Melanocyte of skin (primary cell): ENCODE measurements around the gene RAD51AP2. TPM values are rescaled to one million over a fixed set of nuclear protein-coding genes. Genes with fewer than 3 reads are reported as not detected.

Experiments used
- total RNA-seq, 2 donors: library from RNA; depleted of rRNA; stranded (reverse); fragments of >200 nt; gene quantifications; 2 replicates each; pipeline ENCODE4 v1.2.3, GENCODE V29; 2012

RAD51AP2 gene
- total RNA-seq = not detected

DNA sequence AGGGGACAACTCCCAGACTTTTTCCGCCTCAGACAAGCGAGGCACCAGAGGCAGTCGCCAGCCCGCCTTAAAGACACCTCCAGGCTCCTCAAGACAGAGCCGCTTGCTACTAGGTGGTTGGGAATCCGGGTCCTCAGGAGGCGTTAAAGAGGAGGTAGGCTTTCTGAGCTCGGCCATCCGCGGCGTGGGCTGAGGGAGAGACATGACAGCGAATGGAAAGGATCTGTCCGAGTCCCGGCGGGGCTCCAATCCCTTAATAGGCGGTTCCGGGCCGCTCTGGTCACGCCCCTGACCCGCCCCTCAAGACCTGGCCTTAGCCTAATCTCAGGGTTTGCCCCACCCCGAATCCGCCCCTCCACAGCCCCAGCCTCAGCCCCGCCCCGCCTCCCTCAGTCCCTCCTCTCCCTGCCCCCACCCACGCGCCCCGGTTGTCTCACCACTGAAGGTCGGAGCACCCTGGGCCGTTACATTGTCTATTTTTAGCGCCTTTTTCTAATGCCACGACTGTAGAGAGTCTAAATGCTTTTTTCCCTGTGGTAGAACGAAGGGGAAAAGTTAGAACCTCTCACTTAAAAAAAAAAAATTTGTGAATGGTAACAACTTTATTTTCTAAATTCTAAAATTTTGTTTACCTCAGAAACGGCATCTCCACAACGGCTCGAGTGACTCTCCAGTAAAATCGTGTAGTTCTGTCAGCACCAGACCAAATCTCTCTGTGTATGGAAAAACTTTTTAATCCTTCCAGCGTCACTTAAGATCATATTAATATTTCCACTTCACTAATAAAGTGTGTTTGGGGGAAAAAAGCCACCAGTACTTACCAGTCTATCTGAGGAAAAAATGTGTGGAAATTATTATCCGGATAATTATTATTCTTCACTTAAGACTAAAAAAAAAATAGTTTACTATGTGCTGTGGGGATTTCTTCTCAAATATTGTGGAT, at the start of gene RAD51AP2:
Gene RAD51AP2, minus strand, starts transcription at position 229 of the 943 bp plus-strand sequence. Its CDS starts 25 bp downstream, at position 204.

DNA sequence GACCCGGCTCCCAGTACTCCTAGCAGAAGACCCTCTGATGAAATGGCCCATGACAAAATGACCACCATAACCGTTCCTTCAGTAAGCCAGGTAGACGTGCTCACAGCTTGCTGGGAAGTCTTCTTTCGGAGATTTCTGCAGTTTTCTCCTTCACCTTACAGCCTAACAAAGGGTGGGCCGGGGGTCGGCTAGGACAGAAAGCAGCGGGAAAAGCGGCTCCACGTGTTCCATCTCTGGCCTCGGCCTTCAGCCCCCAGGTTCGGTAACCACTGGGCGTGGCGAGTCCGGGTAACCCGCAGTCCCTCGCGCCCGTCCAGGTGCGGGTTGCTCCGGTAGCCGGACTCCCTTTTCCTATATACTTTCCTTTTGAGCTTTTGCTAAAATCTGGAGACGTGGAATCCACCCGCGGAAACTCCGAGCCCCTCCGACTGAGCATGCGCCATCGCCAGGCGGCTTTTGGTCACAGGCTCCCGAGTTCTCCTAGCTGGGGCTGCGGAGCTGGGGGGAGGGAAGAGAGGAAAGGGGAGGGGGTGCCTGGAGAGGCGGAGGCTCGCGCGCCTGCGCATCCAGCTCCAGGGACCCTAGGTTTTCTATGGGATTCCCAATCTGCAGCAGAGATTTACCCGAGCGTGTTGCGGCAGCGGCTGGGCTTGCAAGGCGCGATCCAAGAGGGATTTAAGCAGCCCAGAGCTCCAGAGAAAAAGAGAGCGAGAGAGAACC, 22.0 kb upstream of the RAD51AP2 start, which contains the start of gene VSNL1:
Gene VSNL1, plus strand, starts transcription at position 604 of the 720 bp plus-strand sequence. CDS start 51,379 bp downstream, outside the sequence.

Other genes with a start within 250 kb of the RAD51AP2 start
- gene VSNL1, start 22.3 kb upstream of the RAD51AP2 start, total RNA-seq = under 1 TPM in 1 of 2 donors, not detected in 1; 0.34 TPM
- gene SMC6, start 235.4 kb upstream of the RAD51AP2 start, total RNA-seq = 10 to 100 TPM; 25.0 to 25.8 TPM
- 10 to 100 TPM; 20.0 to 21.3 TPM for gene GEN1, start 235.7 kb upstream of the RAD51AP2 start, total RNA-seq